CD8-positive, alpha-beta memory T cell (primary cell): Measurements from ENCODE around the gene ITPR3. TPM values are rescaled to one million over a fixed set of nuclear protein-coding genes. Genes with fewer than 3 reads are reported as not detected.
A peak's percentile ranks its signal among the peaks of the same experiment; 100 is the strongest.

Experiments used
- CTCF ChIA-PET: fragments of 350-600 bp; sonication (Branson Sonifier 250); formaldehyde crosslinking; loops from one replicate; lab custom pipeline; 2021; ENCODE audit warnings: antibody characterized with exemption; lab: Charles Lee
- POLR2A ChIA-PET: fragments of 350-600 bp; sonication (Branson Sonifier 250); formaldehyde crosslinking; loops from one replicate; lab custom pipeline; 2021; ENCODE audit warnings: antibody characterized with exemption; lab: Charles Lee
- DNase-seq, 5 donors: peaks; one replicate each; pipeline versions ENCODE4 v3.0.0 to v3.0.0-alpha.2; 2020 to 2022; ENCODE audit warnings: mixed read lengths in 1 of 5
- H3K27ac ChIP-seq: one replicate; pipeline ENCODE4 v1.7.0; 2013; ENCODE audit warnings: low read depth, mild to moderate bottlenecking, low read length, moderate library complexity
- H3K27me3 ChIP-seq: 2 replicates; pipeline ENCODE4 v1.7.0; 2013; ENCODE audit warnings: low read length, mild to moderate bottlenecking; ENCODE audit not compliant: insufficient read depth, poor library complexity, severe bottlenecking
- H3K36me3 ChIP-seq: 2 replicates; pipeline ENCODE4 v1.7.0; 2013; ENCODE audit warnings: mild to moderate bottlenecking, low read length, moderate library complexity; ENCODE audit not compliant: insufficient read depth
- H3K4me1 ChIP-seq: 2 replicates; pipeline ENCODE4 v1.7.0; 2013; ENCODE audit warnings: mild to moderate bottlenecking, low read length, moderate library complexity; ENCODE audit not compliant: insufficient read depth
- H3K4me3 ChIP-seq: 2 replicates; pipeline ENCODE4 v1.7.0; 2013; ENCODE audit warnings: mild to moderate bottlenecking, low read length
- H3K9me3 ChIP-seq: 2 replicates; pipeline ENCODE4 v1.7.0; 2013; ENCODE audit warnings: mild to moderate bottlenecking, low read length
- H3K27ac Mint-ChIP-seq, 8 donors: one replicate each; pipeline ENCODE4 v1.8.0; 2020 to 2021; ENCODE audit warnings: mixed read lengths in 8 of 8, mild to moderate bottlenecking in 6 of 8, inconsistent platforms in 3 of 8, moderate library complexity in 3 of 8
- H3K27me3 Mint-ChIP-seq, 2 donors: one replicate each; pipeline ENCODE4 v1.8.0; 2020 to 2021; ENCODE audit warnings: mixed read lengths in 2 of 2, mild to moderate bottlenecking in 1 of 2, moderate library complexity in 1 of 2
- H3K36me3 Mint-ChIP-seq, 3 donors: one replicate each; pipeline ENCODE4 v1.8.0; 2020 to 2021; ENCODE audit warnings: mixed read lengths in 3 of 3, inconsistent platforms in 1 of 3, mild to moderate bottlenecking in 1 of 3
- H3K4me1 Mint-ChIP-seq, 3 donors: one replicate each; pipeline ENCODE4 v1.8.0; 2020 to 2021; ENCODE audit warnings: mixed read lengths in 3 of 3, inconsistent platforms in 1 of 3, mild to moderate bottlenecking in 1 of 3
- H3K4me3 Mint-ChIP-seq, 7 donors: one replicate each; pipeline ENCODE4 v1.8.0; 2020 to 2021; ENCODE audit warnings: mixed read lengths in 7 of 7, mild to moderate bottlenecking in 6 of 7, moderate library complexity in 4 of 7, inconsistent platforms in 2 of 7
- H3K9me3 Mint-ChIP-seq, 5 donors: one replicate each; pipeline ENCODE4 v1.8.0; 2020 to 2022; ENCODE audit warnings: mixed read lengths in 5 of 5, mild to moderate bottlenecking in 3 of 5, moderate library complexity in 2 of 5, inconsistent platforms in 1 of 5
- polyA plus RNA-seq: library from polyadenylated mRNA; unstranded; fragments of 300-500 nt; fragmentation: Illumina TruSeq; gene quantifications from one replicate; pipeline ENCODE4 v1.2.3, GENCODE V29; 2021
- total RNA-seq, 2 experiments: library from RNA; stranded (reverse); gene quantifications; one replicate each; pipeline ENCODE4 v1.2.3, GENCODE V29; 2021

The ITPR3 gene
- total and polyA plus RNA-seq, 3 experiments from 2014 or later = 7.9 to 43.3 (median 42.0) TPM

GRCh38 chr6:33694401-33694931 lies 73.3 kb downstream of the ITPR3 start:
- no peaks in the 10 kb centered on the region for H3K9me3 ChIP-seq
- no peak overlapping the region for H3K4me3 ChIP-seq
- Mint-ChIP-seq H3K27ac (peak overlapping the region; percentile 86 to 100 (median 98)), H3K4me3 (peak overlapping the region; percentile 47 to 81 (median 77)), H3K9me3 (no peaks in the 10 kb centered on the region), H3K27me3 (no peaks in the 10 kb centered on the region), H3K36me3 (peaks cover 10 to 80% (median 16%) of the 10 kb centered on the region in 3 donors), H3K4me1 (peaks cover 55 to 67% (median 57%) of the 10 kb centered on the region in 3 donors)
- no peak overlapping the region for H3K27ac ChIP-seq
- peak; percentile 48 to 64 (median 62) for DNase-seq
- CTCF ChIA-PET = no interaction called here
- peaks cover 39% of the 10 kb centered on the region for H3K36me3 ChIP-seq
- H3K27me3 ChIP-seq = no peaks in the 10 kb centered on the region
- H3K4me1 ChIP-seq = peaks cover 67% of the 10 kb centered on the region
- POLR2A ChIA-PET = interaction anchor here (0.5 to 1.2 kb wide), 2 partner anchors 17 to 74 kb away, joined by 3 to 4 read pairs; partner anchors contain the start of gene UQCC2

DNA sequence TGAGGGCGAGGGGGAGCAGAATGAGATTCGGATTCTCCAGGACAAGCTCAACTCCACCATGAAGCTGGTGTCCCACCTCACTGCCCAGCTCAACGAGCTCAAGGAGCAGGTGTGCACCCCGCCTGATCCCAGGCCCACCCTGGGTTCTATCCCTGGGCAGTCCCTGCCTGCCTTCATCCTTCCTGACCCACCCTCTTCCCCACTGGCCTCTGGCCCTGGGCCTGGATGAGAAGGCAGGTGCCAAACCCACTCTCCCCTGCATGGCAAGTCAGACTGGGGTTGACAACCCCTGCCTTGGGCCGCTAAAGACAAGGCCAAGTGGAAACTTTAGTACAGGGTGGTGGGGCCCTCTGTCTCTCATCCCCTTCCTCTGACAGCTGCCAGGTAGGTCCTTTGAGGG lies 73.9 kb downstream of the ITPR3 start:
- H3K9me3 Mint-ChIP-seq = no peaks in the 10 kb centered on the region
- peaks cover 10 to 76% (median 12%) of the 10 kb centered on the region in 3 donors for H3K36me3 Mint-ChIP-seq
- H3K4me1 Mint-ChIP-seq = peaks cover 55 to 68% (median 58%) of the 10 kb centered on the region in 3 donors
- no peak for DNase-seq
- H3K27me3 Mint-ChIP-seq = no peaks in the 10 kb centered on the region
- H3K4me3 Mint-ChIP-seq = peak overlapping the region in 5 of 7 donors; percentile 47 to 81 (median 79)
- ChIA-PET POLR2A (no interaction called here), CTCF (no interaction called here)
- Histone ChIP-seq H3K4me3 (no peak overlapping the region), H3K36me3 (peaks cover 39% of the 10 kb centered on the region), H3K27ac (peak overlapping the region; percentile 38), H3K4me1 (peaks cover 67% of the 10 kb centered on the region), H3K27me3 (no peaks in the 10 kb centered on the region), H3K9me3 (no peaks in the 10 kb centered on the region)
- H3K27ac Mint-ChIP-seq = peak overlapping the region; percentile 86 to 100 (median 98)

- H3K4me3 Mint-ChIP-seq = peak overlapping the region in 1 of 7 donors; percentile 63
- no peak for DNase-seq
- H3K9me3 Mint-ChIP-seq = no peaks in the 10 kb centered on the region
- H3K9me3 ChIP-seq = no peaks in the 10 kb centered on the region
- H3K4me1 ChIP-seq = peaks cover 71% of the 10 kb centered on the region
- H3K4me1 Mint-ChIP-seq = peaks cover 60 to 73% (median 63%) of the 10 kb centered on the region in 3 donors
- H3K36me3 ChIP-seq = peaks cover 35% of the 10 kb centered on the region
- ChIA-PET POLR2A (no interaction called here), CTCF (no interaction called here)
- H3K27ac Mint-ChIP-seq = peak overlapping the region; percentile 29 to 100 (median 98)
- H3K27me3 ChIP-seq = no peaks in the 10 kb centered on the region
- H3K27ac ChIP-seq = no peak overlapping the region
- H3K27me3 Mint-ChIP-seq = no peaks in the 10 kb centered on the region
- peaks cover 10 to 76% (median 12%) of the 10 kb centered on the region in 3 donors for H3K36me3 Mint-ChIP-seq
- no peak overlapping the region for H3K4me3 ChIP-seq
Measured at GRCh38 chr6:33695451-33695887, 74.3 kb downstream of the ITPR3 start.

- Mint-ChIP-seq H3K27ac (peak overlapping the region; percentile 91 to 100 (median 96)), H3K4me1 (peaks cover 61 to 72% (median 63%) of the 10 kb centered on the region in 3 donors), H3K9me3 (no peaks in the 10 kb centered on the region), H3K4me3 (peak overlapping the region in 3 of 7 donors; percentile 64 to 84 (median 73)), H3K36me3 (peaks cover 10 to 71% (median 12%) of the 10 kb centered on the region in 3 donors), H3K27me3 (no peaks in the 10 kb centered on the region)
- H3K27me3 ChIP-seq = no peaks in the 10 kb centered on the region
- peak overlapping the region; percentile 13 for H3K4me3 ChIP-seq
- no peak overlapping the region for H3K27ac ChIP-seq
- ChIA-PET CTCF (interaction anchor here (0.7 kb wide), 1 partner anchor 110 kb away, joined by 4 read pairs; no protein-coding TSS in a partner anchor), POLR2A (no interaction called here)
- no peak for DNase-seq
- H3K4me1 ChIP-seq = peaks cover 74% of the 10 kb centered on the region
- H3K36me3 ChIP-seq = peaks cover 29% of the 10 kb centered on the region
- no peaks in the 10 kb centered on the region for H3K9me3 ChIP-seq
Measured at GRCh38 chr6:33696076-33696475, 75.0 kb downstream of the ITPR3 start.

- no peaks in the 10 kb centered on the region for H3K9me3 ChIP-seq
- Mint-ChIP-seq H3K36me3 (peaks cover 10 to 68% (median 10%) of the 10 kb centered on the region in 3 donors), H3K27me3 (no peaks in the 10 kb centered on the region), H3K9me3 (no peaks in the 10 kb centered on the region), H3K27ac (peak overlapping the region; percentile 91 to 100 (median 96)), H3K4me1 (peaks cover 57 to 65% (median 57%) of the 10 kb centered on the region in 3 donors), H3K4me3 (peak overlapping the region in 6 of 7 donors; percentile 43 to 84 (median 68))
- H3K27me3 ChIP-seq = no peaks in the 10 kb centered on the region
- H3K27ac ChIP-seq = peak overlapping the region; percentile 22
- H3K4me1 ChIP-seq = peaks cover 70% of the 10 kb centered on the region
- ChIA-PET POLR2A (interaction anchor here (0.7 to 1.2 kb wide), 3 partner anchors 14 to 128 kb away, joined by 3 read pairs; no protein-coding TSS in a partner anchor), CTCF (interaction anchor here (0.7 to 1.3 kb wide), 5 partner anchors 15 to 111 kb away, joined by 3 to 4 read pairs (median 4); partner anchors contain the start of gene UQCC2)
- peak overlapping the region; percentile 13 for H3K4me3 ChIP-seq
- H3K36me3 ChIP-seq = peaks cover 22% of the 10 kb centered on the region
- peak in 2 of 5 donors; percentile 48 to 52 for DNase-seq
Measured at GRCh38 chr6:33696548-33697518, 75.7 kb downstream of the ITPR3 start.

DNA sequence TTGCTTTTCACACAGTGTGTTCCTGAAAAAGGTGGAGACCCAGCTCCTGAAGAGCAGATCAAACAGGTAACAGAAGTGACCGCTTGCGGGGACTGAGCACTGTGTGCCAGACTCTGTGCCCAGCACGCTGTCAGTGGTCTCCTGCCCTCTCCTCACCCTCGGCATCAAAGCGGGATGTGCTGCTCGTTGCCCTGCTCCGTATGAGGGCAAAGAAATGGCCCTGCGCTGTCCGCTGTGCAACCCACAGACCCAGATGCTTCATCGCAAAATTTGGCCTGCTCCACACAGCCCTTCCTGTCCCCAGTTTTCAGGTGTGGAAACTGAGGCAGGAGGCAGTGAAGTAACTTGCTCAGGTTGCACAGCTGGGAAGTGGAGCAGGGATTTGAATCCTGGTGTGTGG lies 76.7 kb downstream of the ITPR3 start:
- Histone ChIP-seq H3K36me3 (peaks cover 18% of the 10 kb centered on the region), H3K27ac (no peak overlapping the region), H3K9me3 (no peaks in the 10 kb centered on the region), H3K4me3 (no peak overlapping the region), H3K4me1 (peaks cover 60% of the 10 kb centered on the region), H3K27me3 (no peaks in the 10 kb centered on the region)
- Mint-ChIP-seq H3K4me1 (peaks cover 47 to 54% (median 48%) of the 10 kb centered on the region in 3 donors), H3K9me3 (no peaks in the 10 kb centered on the region), H3K27me3 (no peaks in the 10 kb centered on the region), H3K4me3 (no peak overlapping the region), H3K27ac (peak overlapping the region in 7 of 8 donors; percentile 94 to 100 (median 96)), H3K36me3 (peaks cover 6 to 63% (median 10%) of the 10 kb centered on the region in 3 donors)
- ChIA-PET CTCF (interaction anchor here (0.9 to 1.3 kb wide), 4 partner anchors 14 to 111 kb away, joined by 3 to 4 read pairs (median 4); partner anchors contain the start of gene UQCC2), POLR2A (no interaction called here)
- DNase-seq = no peak

DNA sequence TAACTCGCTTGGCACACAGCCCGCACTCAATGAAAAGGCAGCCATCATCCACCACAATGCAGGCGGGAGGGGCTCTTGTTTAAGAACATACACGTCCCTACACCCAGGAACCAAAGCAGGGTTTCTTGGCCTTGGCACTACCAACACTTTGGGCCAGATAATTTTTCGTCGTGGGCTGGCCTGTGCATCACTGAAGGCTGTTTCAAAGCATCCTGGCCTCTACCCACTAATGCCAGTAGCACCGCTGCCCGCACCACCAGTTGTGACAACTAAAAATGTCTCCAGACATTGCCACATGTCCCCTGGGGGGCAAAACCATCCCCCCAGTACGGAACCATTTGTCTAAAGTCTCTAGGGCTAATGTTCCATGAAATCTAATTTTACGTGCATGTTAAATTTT lies 77.4 kb downstream of the ITPR3 start:
- ChIA-PET POLR2A (no interaction called here), CTCF (no interaction called here)
- Histone ChIP-seq H3K4me1 (peaks cover 54% of the 10 kb centered on the region), H3K36me3 (peaks cover 15% of the 10 kb centered on the region), H3K9me3 (no peaks in the 10 kb centered on the region), H3K4me3 (no peak overlapping the region), H3K27ac (no peak overlapping the region), H3K27me3 (no peaks in the 10 kb centered on the region)
- DNase-seq = no peak
- no peaks in the 10 kb centered on the region for H3K27me3 Mint-ChIP-seq
- no peaks in the 10 kb centered on the region for H3K9me3 Mint-ChIP-seq
- H3K27ac Mint-ChIP-seq = peak overlapping the region in 7 of 8 donors; percentile 22 to 73 (median 57)
- H3K36me3 Mint-ChIP-seq = peaks cover 5 to 61% (median 10%) of the 10 kb centered on the region in 3 donors
- peaks cover 41 to 48% (median 42%) of the 10 kb centered on the region in 3 donors for H3K4me1 Mint-ChIP-seq
- no peak overlapping the region for H3K4me3 Mint-ChIP-seq
